ENCODE results near the gene TMEM245. TPM values are rescaled to one million over a fixed set of nuclear protein-coding genes. Genes with fewer than 3 reads are reported as not detected.

The TMEM245 gene
- total RNA-seq, 2 experiments from 2014 or later = 22.6 to 24.4 TPM

GRCh38 chr9:109020113-109020512, 99.6 kb downstream of the TMEM245 start:
- H3K4me3 ChIP-seq (ENCODE audit: low read length) = no peak overlapping the region
- intact Hi-C loops (cut with DNase I, micrococcal nuclease) = no loop called here
- Mint-ChIP-seq H3K27ac (peak overlapping the region; percentile 42), H3K27me3 (no peaks in the 10 kb centered on the region), H3K4me3 (no peak overlapping the region), H3K36me3 (ENCODE audit: low read depth) (peaks cover 48% of the 10 kb centered on the region), H3K4me1 (ENCODE audit: low read depth) (peaks cover 16% of the 10 kb centered on the region), H3K9me3 (no peaks in the 10 kb centered on the region)
- no peak for ATAC-seq (ENCODE audit: poor library complexity)
- no peak overlapping the region for H3K27ac ChIP-seq (ENCODE audit: low read depth in 1 of 2, low read length in 2 of 2)
- no peak for DNase-seq
- ChIA-PET POLR2A (no interaction called here), CTCF (no interaction called here)
- no peaks in the 10 kb centered on the region for H3K9me3 ChIP-seq (ENCODE audit: control insufficient read depth in 1 of 2, insufficient read depth in 1 of 2, low read length in 2 of 2)
- H3K27me3 ChIP-seq (ENCODE audit: control insufficient read depth in 1 of 2, insufficient read depth in 2 of 2, low read length in 2 of 2) = no peaks in the 10 kb centered on the region
- peaks cover 28% of the 10 kb centered on the region for H3K36me3 ChIP-seq (ENCODE audit: insufficient read depth, low read length)
- no peaks in the 10 kb centered on the region for H3K4me1 ChIP-seq (ENCODE audit: insufficient read depth, low read length)
- TF ChIP-seq CTCF (IDR thresholded peaks at IDR 0.05) = no peak

GRCh38 chr9:109019420-109019819, 100.3 kb downstream of the TMEM245 start:
- intact Hi-C loops (cut with DNase I, micrococcal nuclease) = no loop called here
- POLR2A ChIA-PET = no interaction called here

GRCh38 chr9:109017493-109017892, 102.3 kb downstream of the TMEM245 start:
- H3K4me3 Mint-ChIP-seq = no peak overlapping the region
- H3K27me3 Mint-ChIP-seq = no peaks in the 10 kb centered on the region
- no peak for TF ChIP-seq CTCF (IDR thresholded peaks at IDR 0.05)
- POLR2A ChIA-PET = no interaction called here
- H3K4me3 ChIP-seq (ENCODE audit: low read length) = no peak overlapping the region
- peaks cover 10% of the 10 kb centered on the region for H3K4me1 Mint-ChIP-seq (ENCODE audit: low read depth)
- intact Hi-C loops (cut with DNase I, micrococcal nuclease) = no loop called here
- H3K9me3 Mint-ChIP-seq = no peaks in the 10 kb centered on the region
- no peaks in the 10 kb centered on the region for H3K9me3 ChIP-seq (ENCODE audit: control insufficient read depth in 1 of 2, insufficient read depth in 1 of 2, low read length in 2 of 2)
- H3K27ac ChIP-seq (ENCODE audit: low read depth in 1 of 2, low read length in 2 of 2) = no peak overlapping the region
- no peaks in the 10 kb centered on the region for H3K27me3 ChIP-seq (ENCODE audit: control insufficient read depth in 1 of 2, insufficient read depth in 2 of 2, low read length in 2 of 2)
- H3K4me1 ChIP-seq (ENCODE audit: insufficient read depth, low read length) = peaks cover 8% of the 10 kb centered on the region
- CTCF ChIA-PET = no interaction called here
- ATAC-seq (ENCODE audit: poor library complexity) = no peak
- peaks cover 20% of the 10 kb centered on the region for H3K36me3 ChIP-seq (ENCODE audit: insufficient read depth, low read length)
- H3K36me3 Mint-ChIP-seq (ENCODE audit: low read depth) = peaks cover 37% of the 10 kb centered on the region
- H3K27ac Mint-ChIP-seq = no peak overlapping the region
- DNase-seq = no peak

More at GRCh38 chr9:109019420-109019819, 100.3 kb downstream of the TMEM245 start:
- no peaks in the 10 kb centered on the region for H3K4me1 ChIP-seq (ENCODE audit: insufficient read depth, low read length)
- CTCF ChIA-PET = no interaction called here
- peaks cover 41% of the 10 kb centered on the region for H3K36me3 Mint-ChIP-seq (ENCODE audit: low read depth)
- no peaks in the 10 kb centered on the region for H3K27me3 ChIP-seq (ENCODE audit: control insufficient read depth in 1 of 2, insufficient read depth in 2 of 2, low read length in 2 of 2)
- no peak for TF ChIP-seq CTCF (IDR thresholded peaks at IDR 0.05)
- no peak overlapping the region for H3K4me3 ChIP-seq (ENCODE audit: low read length)
- no peak for ATAC-seq (ENCODE audit: poor library complexity)
- no peak overlapping the region for H3K27ac ChIP-seq (ENCODE audit: low read depth in 1 of 2, low read length in 2 of 2)
- peaks cover 21% of the 10 kb centered on the region for H3K36me3 ChIP-seq (ENCODE audit: insufficient read depth, low read length)
- H3K4me1 Mint-ChIP-seq (ENCODE audit: low read depth) = peaks cover 9% of the 10 kb centered on the region
- no peak overlapping the region for H3K27ac Mint-ChIP-seq
- no peaks in the 10 kb centered on the region for H3K27me3 Mint-ChIP-seq
- no peaks in the 10 kb centered on the region for H3K9me3 ChIP-seq (ENCODE audit: control insufficient read depth in 1 of 2, insufficient read depth in 1 of 2, low read length in 2 of 2)
- DNase-seq = no peak
- H3K9me3 Mint-ChIP-seq = no peaks in the 10 kb centered on the region
- no peak overlapping the region for H3K4me3 Mint-ChIP-seq
